DND-41 (cell line): Measurements from ENCODE around the gene RTN4IP1.

Source experiments
- EZH2 ChIP-seq: IDR thresholded peaks from 3 replicates; pipeline ENCODE4 v1.6.1; 2012; ENCODE audit warnings: borderline replicate concordance, low read depth, mild to moderate bottlenecking, moderate library complexity, low read length, inconsistent platforms; ENCODE audit not compliant: severe bottlenecking
- TF ChIP-seq, protein P1 (sequence below): IDR thresholded peaks from 2 replicates; pipeline ENCODE4 v1.5.1; 2012; ENCODE audit warnings: borderline replicate concordance, low read length, moderate library complexity, mild to moderate bottlenecking; ENCODE audit not compliant: poor library complexity, severe bottlenecking; ENCODE audit errors: extremely low read depth

DNA sequence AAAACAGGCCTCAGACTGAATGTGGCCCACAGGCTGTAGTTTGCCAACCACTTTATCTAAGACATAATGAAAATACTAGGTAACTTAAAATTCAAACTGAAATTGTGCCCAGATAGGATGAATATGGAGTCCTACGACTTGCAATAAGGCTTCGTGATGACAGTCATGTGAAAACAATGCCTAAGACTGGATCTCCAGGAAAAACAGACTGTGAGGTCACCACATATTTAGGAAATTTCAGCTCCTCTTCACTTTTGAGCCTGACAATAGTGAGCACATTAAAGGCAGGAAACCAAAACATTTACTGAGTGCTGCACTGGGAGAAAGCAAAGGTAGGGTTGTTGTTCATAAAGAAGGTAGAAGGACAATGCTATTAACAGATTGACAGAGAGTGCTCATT is 50.0 kb downstream of the RTN4IP1 start:
- TF ChIP-seq, protein P1, sequence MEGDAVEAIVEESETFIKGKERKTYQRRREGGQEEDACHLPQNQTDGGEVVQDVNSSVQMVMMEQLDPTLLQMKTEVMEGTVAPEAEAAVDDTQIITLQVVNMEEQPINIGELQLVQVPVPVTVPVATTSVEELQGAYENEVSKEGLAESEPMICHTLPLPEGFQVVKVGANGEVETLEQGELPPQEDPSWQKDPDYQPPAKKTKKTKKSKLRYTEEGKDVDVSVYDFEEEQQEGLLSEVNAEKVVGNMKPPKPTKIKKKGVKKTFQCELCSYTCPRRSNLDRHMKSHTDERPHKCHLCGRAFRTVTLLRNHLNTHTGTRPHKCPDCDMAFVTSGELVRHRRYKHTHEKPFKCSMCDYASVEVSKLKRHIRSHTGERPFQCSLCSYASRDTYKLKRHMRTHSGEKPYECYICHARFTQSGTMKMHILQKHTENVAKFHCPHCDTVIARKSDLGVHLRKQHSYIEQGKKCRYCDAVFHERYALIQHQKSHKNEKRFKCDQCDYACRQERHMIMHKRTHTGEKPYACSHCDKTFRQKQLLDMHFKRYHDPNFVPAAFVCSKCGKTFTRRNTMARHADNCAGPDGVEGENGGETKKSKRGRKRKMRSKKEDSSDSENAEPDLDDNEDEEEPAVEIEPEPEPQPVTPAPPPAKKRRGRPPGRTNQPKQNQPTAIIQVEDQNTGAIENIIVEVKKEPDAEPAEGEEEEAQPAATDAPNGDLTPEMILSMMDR = no peak
- TF ChIP-seq EZH2 = no peak
